Astrocyte (in vitro differentiated cells and primary cell): Measurements from ENCODE around the gene MAP7. TPM values are rescaled to one million over a fixed set of nuclear protein-coding genes. Genes with fewer than 3 reads are reported as not detected.

Experiments used
- DNase-seq: peaks from one replicate; pipeline ENCODE4 v3.0.0-alpha.2; 2010; ENCODE audit warnings: low read depth
- FAIRE-seq: peaks from 2 replicates; lab custom pipeline; 2011; peaks lifted over from hg19 to GRCh38; lab: Jason Lieb, UNC
- H2AFZ ChIP-seq: 2 replicates; pipeline ENCODE4 v1.6.0; 2012; ENCODE audit warnings: low read depth, low read length, inconsistent platforms
- H3K27ac ChIP-seq: 2 replicates; pipeline ENCODE4 v1.5.1; 2011; ENCODE audit warnings: low read depth, low read length, inconsistent platforms
- H3K27me3 ChIP-seq: 2 replicates; pipeline ENCODE4 v1.6.0; 2011; ENCODE audit warnings: low read length, inconsistent platforms; ENCODE audit not compliant: insufficient read depth
- H3K36me3 ChIP-seq: 2 replicates; pipeline ENCODE4 v1.5.1; 2011; ENCODE audit warnings: low read length, inconsistent platforms; ENCODE audit not compliant: insufficient read depth
- H3K4me1 ChIP-seq: 2 replicates; pipeline ENCODE4 v1.5.1; 2011; ENCODE audit warnings: low read length, inconsistent platforms; ENCODE audit not compliant: insufficient read depth
- H3K4me2 ChIP-seq: 2 replicates; pipeline ENCODE4 v1.6.0; 2012; ENCODE audit warnings: low read length, inconsistent platforms
- H3K4me3 ChIP-seq: 2 replicates; pipeline ENCODE4 v1.5.1; 2011; ENCODE audit warnings: low read depth, mild to moderate bottlenecking, low read length, inconsistent platforms; ENCODE audit not compliant: insufficient read depth
- H3K79me2 ChIP-seq: 2 replicates; pipeline ENCODE4 v1.6.0; 2012; ENCODE audit warnings: mild to moderate bottlenecking, low read length, inconsistent platforms; ENCODE audit not compliant: insufficient read depth
- H3K9ac ChIP-seq: 2 replicates; pipeline ENCODE4 v1.6.0; 2012; ENCODE audit warnings: mild to moderate bottlenecking, low read length, inconsistent platforms
- H3K9me3 ChIP-seq: 2 replicates; pipeline ENCODE4 v1.5.1; 2012; ENCODE audit warnings: low read depth, mild to moderate bottlenecking, low read length, inconsistent platforms; ENCODE audit not compliant: insufficient read depth
- H4K20me1 ChIP-seq: 2 replicates; pipeline ENCODE4 v1.6.0; 2012; ENCODE audit warnings: low read length, inconsistent platforms; ENCODE audit not compliant: insufficient read depth
- H3K27ac Mint-ChIP-seq: one replicate; pipeline ENCODE4 v1.8.0; 2021; ENCODE audit warnings: mild to moderate bottlenecking, mixed read lengths; ENCODE audit not compliant: unreplicated experiment
- H3K27me3 Mint-ChIP-seq: one replicate; pipeline ENCODE4 v1.8.0; 2021; ENCODE audit warnings: low read depth, mixed read lengths; ENCODE audit not compliant: unreplicated experiment
- H3K36me3 Mint-ChIP-seq: one replicate; pipeline ENCODE4 v1.8.0; 2021; ENCODE audit warnings: low read depth, mixed read lengths; ENCODE audit not compliant: unreplicated experiment
- H3K4me1 Mint-ChIP-seq: one replicate; pipeline ENCODE4 v1.8.0; 2021; ENCODE audit warnings: low read depth, mixed read lengths; ENCODE audit not compliant: unreplicated experiment
- H3K4me3 Mint-ChIP-seq: one replicate; pipeline ENCODE4 v1.8.0; 2021; ENCODE audit warnings: mild to moderate bottlenecking, moderate library complexity, mixed read lengths; ENCODE audit not compliant: unreplicated experiment
- H3K9me3 Mint-ChIP-seq: one replicate; pipeline ENCODE4 v1.8.0; 2021; ENCODE audit warnings: mild to moderate bottlenecking, mixed read lengths; ENCODE audit not compliant: unreplicated experiment
- CTCF ChIP-seq: IDR thresholded peaks from 2 replicates; pipeline ENCODE4 v1.5.1; 2011; ENCODE audit warnings: low read depth, mild to moderate bottlenecking, inconsistent platforms, low read length, moderate library complexity; ENCODE audit not compliant: insufficient read depth
- EZH2 ChIP-seq: IDR thresholded peaks from 2 replicates; pipeline ENCODE4 v1.6.1; 2012; ENCODE audit warnings: mild to moderate bottlenecking, low read length, inconsistent platforms; ENCODE audit not compliant: insufficient read depth
- total RNA-seq: library from RNA; stranded (reverse); gene quantifications from 2 replicates; pipeline ENCODE4 v1.2.1, GENCODE V29; 2021

MAP7 gene
- total RNA-seq, 1 donor from 2014 or later, result 3.3 TPM

- Histone ChIP-seq H3K27ac (no peak overlapping the region), H3K27me3 (peaks cover 3% of the 10 kb centered on the region), H2AFZ (no peak overlapping the region), H3K9me3 (no peaks in the 10 kb centered on the region), H3K4me2 (no peak overlapping the region), H3K79me2 (no peaks in the 10 kb centered on the region), H4K20me1 (no peaks in the 10 kb centered on the region), H3K4me3 (no peak overlapping the region), H3K4me1 (no peaks in the 10 kb centered on the region), H3K36me3 (no peaks in the 10 kb centered on the region), H3K9ac (no peak overlapping the region)
- FAIRE-seq (no peak), DNase-seq (no peak)
- no peak overlapping the region for H3K27ac Mint-ChIP-seq
- no peaks in the 10 kb centered on the region for H3K9me3 Mint-ChIP-seq
- no peaks in the 10 kb centered on the region for H3K36me3 Mint-ChIP-seq
- TF ChIP-seq EZH2, result no peak
- no peak for TF ChIP-seq CTCF
- H3K27me3 Mint-ChIP-seq, result no peaks in the 10 kb centered on the region
- no peaks in the 10 kb centered on the region for H3K4me1 Mint-ChIP-seq
- no peak overlapping the region for H3K4me3 Mint-ChIP-seq
Observed at GRCh38 chr6:136334465-136334846, 215.8 kb downstream of the MAP7 start.

- Histone ChIP-seq H3K4me2 (no peak overlapping the region), H3K27ac (no peak overlapping the region), H3K27me3 (peaks cover 3% of the 10 kb centered on the region), H3K79me2 (no peaks in the 10 kb centered on the region), H3K36me3 (no peaks in the 10 kb centered on the region), H3K9me3 (no peaks in the 10 kb centered on the region), H3K4me3 (no peak overlapping the region), H3K4me1 (no peaks in the 10 kb centered on the region), H3K9ac (no peak overlapping the region), H4K20me1 (no peaks in the 10 kb centered on the region), H2AFZ (no peak overlapping the region)
- Mint-ChIP-seq H3K27ac (no peak overlapping the region), H3K4me1 (no peaks in the 10 kb centered on the region), H3K27me3 (no peaks in the 10 kb centered on the region), H3K36me3 (no peaks in the 10 kb centered on the region), H3K9me3 (no peaks in the 10 kb centered on the region), H3K4me3 (no peak overlapping the region)
- TF ChIP-seq CTCF (no peak), EZH2 (no peak)
- DNase-seq (no peak), FAIRE-seq (no peak)
Observed at GRCh38 chr6:136333824-136334464, 216.3 kb downstream of the MAP7 start.

- Histone ChIP-seq H3K9me3 (no peaks in the 10 kb centered on the region), H4K20me1 (no peaks in the 10 kb centered on the region), H3K4me3 (no peak overlapping the region), H3K27me3 (peaks cover 3% of the 10 kb centered on the region), H3K4me2 (no peak overlapping the region), H3K36me3 (no peaks in the 10 kb centered on the region), H3K27ac (no peak overlapping the region), H3K79me2 (no peaks in the 10 kb centered on the region), H3K9ac (no peak overlapping the region), H3K4me1 (no peaks in the 10 kb centered on the region), H2AFZ (no peak overlapping the region)
- Mint-ChIP-seq H3K4me3 (no peak overlapping the region), H3K4me1 (no peaks in the 10 kb centered on the region), H3K9me3 (no peaks in the 10 kb centered on the region), H3K36me3 (no peaks in the 10 kb centered on the region), H3K27me3 (no peaks in the 10 kb centered on the region), H3K27ac (no peak overlapping the region)
- TF ChIP-seq CTCF, result no peak
- TF ChIP-seq EZH2, result no peak
- FAIRE-seq, result no peak
- DNase-seq, result no peak
Observed at GRCh38 chr6:136331461-136331860, 218.8 kb downstream of the MAP7 start.
